ENCODE results near the gene TMEM38B. TPM values are rescaled to one million over a fixed set of nuclear protein-coding genes. Genes with fewer than 3 reads are reported as not detected.
A peak's percentile ranks its signal among the peaks of the same experiment; 100 is the strongest.

Gene TMEM38B
- 10 to 100 TPM in 3 of 4 donors, 1 to 10 TPM in 1; 4.4 to 24.3 (median 17.1) TPM for total RNA-seq

- H3K27me3 ChIP-seq, result peaks cover 0 to 9% of the 10 kb centered on the region in 2 donors
- peak within 1 kb of the TSS; percentile 58 to 73 for H3K27ac ChIP-seq
- intact Hi-C loops (cut with DNase I; ENCODE audit: low total_unique reads), result no loop called here
- peak within 1 kb of the TSS; percentile 57 to 83 for H3K4me3 ChIP-seq
- H3K4me1 ChIP-seq, result no peaks in the 10 kb centered on the region
- H3K9me3 ChIP-seq, result no peaks in the 10 kb centered on the region
- H3K36me3 ChIP-seq, result no peaks in the 10 kb centered on the region
- peak; percentile 71 to 81 for DNase-seq
- TF ChIP-seq POLR2A (IDR thresholded peaks at IDR 0.05) (peak; percentile 57 to 65), CTCF (IDR thresholded peaks at IDR 0.05) (no peak)
These were observed at the start of gene TMEM38B for GRCh38 chr9:105694190-105694847. TSS of gene TMEM38B (plus strand) at chr9:105694541. CDS start at chr9:105694661, 120 bp downstream.

- TF ChIP-seq CTCF (IDR thresholded peaks at IDR 0.05) (no peak), POLR2A (IDR thresholded peaks at IDR 0.05) (no peak)
- Histone ChIP-seq H3K9me3 (peaks cover 0 to under 1% of the 10 kb centered on the region in 2 donors), H3K27me3 (no peaks in the 10 kb centered on the region), H3K4me1 (no peaks in the 10 kb centered on the region), H3K36me3 (no peaks in the 10 kb centered on the region), H3K4me3 (no peak overlapping the region), H3K27ac (no peak overlapping the region)
- no peak for DNase-seq
- intact Hi-C loops (cut with DNase I; ENCODE audit: low total_unique reads), result no loop called here
These were observed 47.3 kb upstream of the TMEM38B start for GRCh38 chr9:105646879-105647594.

- Histone ChIP-seq H3K27ac (no peak overlapping the region), H3K27me3 (no peaks in the 10 kb centered on the region), H3K4me1 (no peaks in the 10 kb centered on the region), H3K9me3 (no peaks in the 10 kb centered on the region), H3K36me3 (no peaks in the 10 kb centered on the region), H3K4me3 (no peak overlapping the region)
- intact Hi-C loops (cut with DNase I; ENCODE audit: low total_unique reads), result no loop called here
- DNase-seq, result no peak
- no peak for TF ChIP-seq CTCF (IDR thresholded peaks at IDR 0.05)
- TF ChIP-seq POLR2A (IDR thresholded peaks at IDR 0.05), result no peak
These were observed 46.6 kb upstream of the TMEM38B start for GRCh38 chr9:105647595-105648349.

- H3K4me3 ChIP-seq, result no peak overlapping the region
- no peak for TF ChIP-seq CTCF (IDR thresholded peaks at IDR 0.05)
- no peak for TF ChIP-seq POLR2A (IDR thresholded peaks at IDR 0.05)
- no peaks in the 10 kb centered on the region for H3K36me3 ChIP-seq
- no peak for DNase-seq
- intact Hi-C loops (cut with DNase I; ENCODE audit: low total_unique reads), result no loop called here
- H3K27me3 ChIP-seq, result peaks cover 0 to 3% of the 10 kb centered on the region in 2 donors
- H3K4me1 ChIP-seq, result no peaks in the 10 kb centered on the region
- H3K9me3 ChIP-seq, result no peaks in the 10 kb centered on the region
- H3K27ac ChIP-seq, result no peak overlapping the region
These were observed 42.5 kb upstream of the TMEM38B start for GRCh38 chr9:105651806-105652205.
